HepG2 (cell line): ENCODE measurements around the gene RESP18. TPM values are rescaled to one million over a fixed set of nuclear protein-coding genes. Genes with fewer than 3 reads are reported as not detected.
A peak's percentile ranks its signal among the peaks of the same experiment; 100 is the strongest.

Experiments used
- CHD2 ChIP-seq: IDR thresholded peaks from 2 replicates; pipeline ENCODE4 v1.6.1; 2011; ENCODE audit warnings: low read depth, low read length, improper control_type of control experiment
- ELF4 ChIP-seq: sonication (generic); formaldehyde crosslinking; IDR thresholded peaks from 2 replicates; pipeline ENCODE4 v1.5.0; 2020; ENCODE audit warnings: missing genetic modification reagents, mild to moderate bottlenecking, moderate library complexity, borderline replicate concordance
- FOXO1 ChIP-seq: sonication (generic); formaldehyde crosslinking; IDR thresholded peaks from 2 replicates; pipeline ENCODE4 v1.4.0; 2020; ENCODE audit warnings: missing genetic modification reagents
- HCFC1 ChIP-seq: fragments of 150-350 bp; IDR thresholded peaks from 2 replicates; pipeline ENCODE4 v1.6.1; 2014; ENCODE audit warnings: low read depth, low read length
- KLF9 ChIP-seq: IDR thresholded peaks from 2 replicates; pipeline ENCODE4 v1.6.1; 2016; ENCODE audit warnings: low read depth
- MAX ChIP-seq: IDR thresholded peaks from 2 replicates; pipeline ENCODE4 v1.6.1; 2012; ENCODE audit warnings: inconsistent platforms
- MIER3 ChIP-seq: IDR thresholded peaks from 2 replicates; pipeline ENCODE4 v1.6.1; 2016; ENCODE audit warnings: missing compliant biosample characterization, borderline replicate concordance
- MLLT10 ChIP-seq: sonication (generic); formaldehyde crosslinking; IDR thresholded peaks from 2 replicates; pipeline ENCODE4 v1.4.0; 2020; ENCODE audit warnings: missing genetic modification reagents
- PREB ChIP-seq: sonication (generic); formaldehyde crosslinking; IDR thresholded peaks from 2 replicates; pipeline ENCODE4 v1.4.0; 2020; ENCODE audit warnings: missing genetic modification reagents
- RFX5 ChIP-seq: IDR thresholded peaks from 2 replicates; pipeline ENCODE4 v1.6.1; 2011; ENCODE audit warnings: low read depth, low read length, improper control_type of control experiment
- SMARCC2 ChIP-seq: fragments of 450-650 bp; IDR thresholded peaks from 2 replicates; pipeline ENCODE4 v1.6.1; 2017; ENCODE audit warnings: antibody characterized with exemption, mild to moderate bottlenecking
- ZMAT5 ChIP-seq: sonication (generic); formaldehyde crosslinking; IDR thresholded peaks from 2 replicates; pipeline ENCODE4 v1.5.0; 2020; ENCODE audit warnings: mild to moderate bottlenecking, low read depth, missing genetic modification reagents, borderline replicate concordance
- ZNF235 ChIP-seq: sonication (generic); formaldehyde crosslinking; IDR thresholded peaks from 2 replicates; pipeline ENCODE4 v1.8.1; 2023; ENCODE audit warnings: mild to moderate bottlenecking, missing genetic modification reagents, borderline replicate concordance
- ZNF556 ChIP-seq: sonication (generic); formaldehyde crosslinking; IDR thresholded peaks from 2 replicates; pipeline ENCODE4 v1.4.0; 2020; ENCODE audit warnings: mild to moderate bottlenecking, missing genetic modification reagents, borderline replicate concordance
- ZNF710 ChIP-seq: sonication (generic); formaldehyde crosslinking; IDR thresholded peaks from 2 replicates; pipeline ENCODE4 v1.5.0; 2020; ENCODE audit warnings: mild to moderate bottlenecking, missing genetic modification reagents, borderline replicate concordance
- ZNF773 ChIP-seq: sonication (generic); formaldehyde crosslinking; IDR thresholded peaks from 2 replicates; pipeline ENCODE4 v1.4.0; 2020; ENCODE audit warnings: missing genetic modification reagents, borderline replicate concordance
- ZNF775 ChIP-seq: sonication (generic); formaldehyde crosslinking; IDR thresholded peaks from 2 replicates; pipeline ENCODE4 v1.4.0; 2020; ENCODE audit warnings: missing genetic modification reagents, mild to moderate bottlenecking, moderate library complexity, borderline replicate concordance
- polyA plus RNA-seq, 8 experiments: library from polyadenylated mRNA; depleted of rRNA in 3 of 8; stranded (reverse) in 7 of 8; unstranded in 1 of 8; fragments of >200 nt; fragmentation: Illumina TruSeq in 4 of 8; extraction: Trizol in 4 of 8; gene quantifications; 2 replicates each; pipeline versions ENCODE4 v1.2.1 to v1.2.3, GENCODE V29; 2011 to 2016; ENCODE audit warnings: low read depth in 4 of 8, missing spikeins in 1 of 8, mixed read lengths in 1 of 8; ENCODE audit not compliant: insufficient read depth in 1 of 8
- total RNA-seq, 5 experiments: library from RNA; depleted of rRNA; stranded (reverse); fragments of >200 nt; fragmentation: Illumina TruSeq; extraction: Trizol; gene quantifications; 2 replicates each; pipeline ENCODE4 v1.2.3, GENCODE V29; 2016; ENCODE audit warnings: low read depth in 1 of 5
- TF ChIP-seq, protein P1 (sequence below): sonication (generic); formaldehyde crosslinking; IDR thresholded peaks from 2 replicates; pipeline ENCODE4 v1.4.0; 2020; ENCODE audit warnings: missing genetic modification reagents, borderline replicate concordance

The RESP18 gene
- total and polyA plus RNA-seq, 2 of the 13 experiments (the other 11 are each of a cell fraction or from before 2014, with no cell fraction given): not detected

- no peak for TF ChIP-seq PREB (CRISPR knock-in tag)
- TF ChIP-seq SMARCC2: no peak
- no peak for TF ChIP-seq HCFC1
- TF ChIP-seq MIER3: peak; percentile 73; the same call in 1 of the 2 replicates
- TF ChIP-seq ZNF235: no peak; the same call in none of the 2 replicates
- TF ChIP-seq, protein P1, sequence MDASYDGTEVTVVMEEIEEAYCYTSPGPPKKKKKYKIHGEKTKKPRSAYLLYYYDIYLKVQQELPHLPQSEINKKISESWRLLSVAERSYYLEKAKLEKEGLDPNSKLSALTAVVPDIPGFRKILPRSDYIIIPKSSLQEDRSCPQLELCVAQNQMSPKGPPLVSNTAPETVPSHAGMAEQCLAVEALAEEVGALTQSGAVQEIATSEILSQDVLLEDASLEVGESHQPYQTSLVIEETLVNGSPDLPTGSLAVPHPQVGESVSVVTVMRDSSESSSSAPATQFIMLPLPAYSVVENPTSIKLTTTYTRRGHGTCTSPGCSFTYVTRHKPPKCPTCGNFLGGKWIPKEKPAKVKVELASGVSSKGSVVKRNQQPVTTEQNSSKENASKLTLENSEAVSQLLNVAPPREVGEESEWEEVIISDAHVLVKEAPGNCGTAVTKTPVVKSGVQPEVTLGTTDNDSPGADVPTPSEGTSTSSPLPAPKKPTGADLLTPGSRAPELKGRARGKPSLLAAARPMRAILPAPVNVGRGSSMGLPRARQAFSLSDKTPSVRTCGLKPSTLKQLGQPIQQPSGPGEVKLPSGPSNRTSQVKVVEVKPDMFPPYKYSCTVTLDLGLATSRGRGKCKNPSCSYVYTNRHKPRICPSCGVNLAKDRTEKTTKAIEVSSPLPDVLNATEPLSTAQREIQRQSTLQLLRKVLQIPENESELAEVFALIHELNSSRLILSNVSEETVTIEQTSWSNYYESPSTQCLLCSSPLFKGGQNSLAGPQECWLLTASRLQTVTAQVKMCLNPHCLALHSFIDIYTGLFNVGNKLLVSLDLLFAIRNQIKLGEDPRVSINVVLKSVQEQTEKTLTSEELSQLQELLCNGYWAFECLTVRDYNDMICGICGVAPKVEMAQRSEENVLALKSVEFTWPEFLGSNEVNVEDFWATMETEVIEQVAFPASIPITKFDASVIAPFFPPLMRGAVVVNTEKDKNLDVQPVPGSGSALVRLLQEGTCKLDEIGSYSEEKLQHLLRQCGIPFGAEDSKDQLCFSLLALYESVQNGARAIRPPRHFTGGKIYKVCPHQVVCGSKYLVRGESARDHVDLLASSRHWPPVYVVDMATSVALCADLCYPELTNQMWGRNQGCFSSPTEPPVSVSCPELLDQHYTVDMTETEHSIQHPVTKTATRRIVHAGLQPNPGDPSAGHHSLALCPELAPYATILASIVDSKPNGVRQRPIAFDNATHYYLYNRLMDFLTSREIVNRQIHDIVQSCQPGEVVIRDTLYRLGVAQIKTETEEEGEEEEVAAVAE (CRISPR knock-in tag): peak; percentile 77; the same call in 1 of the 2 replicates
- peak; percentile 73; the same call in 1 of the 2 replicates for TF ChIP-seq ZNF710 (CRISPR knock-in tag)
- no peak for TF ChIP-seq RFX5
- TF ChIP-seq ZNF556: peak; percentile 98
- TF ChIP-seq ZNF775 (CRISPR knock-in tag): no peak
- no peak for TF ChIP-seq ZMAT5 (CRISPR knock-in tag)
- peak; percentile 76 for TF ChIP-seq FOXO1 (CRISPR knock-in tag)
- TF ChIP-seq MLLT10 (CRISPR knock-in tag): no peak
- TF ChIP-seq MAX: peak; percentile 97
- peak; percentile 58; the same call in 1 of the 2 replicates for TF ChIP-seq ZNF773
- 0 out of 2 replicates have a peak, but pooled peaks have one; percentile 34 for TF ChIP-seq KLF9
- TF ChIP-seq ELF4 (CRISPR knock-in tag): 0 out of 2 replicates have a peak, but pooled peaks have one; percentile 30
- TF ChIP-seq CHD2: no peak
These were observed 37.9 kb downstream of the RESP18 start (continued) for GRCh38 chr2:219294356-219295351.
